ENCODE measurements around the gene LGALS3BP.

Gene LGALS3BP

GRCh38 chr17:78929908-78930775, 49.6 kb downstream of the LGALS3BP start:
- Histone ChIP-seq H3K27me3 (replicated peaks) (no peaks in the 10 kb centered on the region), H3K4me3 (ENCODE audit: low read depth, low read length) (no peak overlapping the region), H3K36me3 (replicated peaks) (no peaks in the 10 kb centered on the region), H3K27ac (no peak overlapping the region)
- TF ChIP-seq CTCF (IDR thresholded peaks at IDR 0.05; ENCODE audit: low read depth, low read length, missing control alignments): no peak
- in situ Hi-C loops (cut with HindIII; ENCODE audit: low pct_ligation_motif_present, low sequenced_read_pairs): no loop called here
- no peak for DNase-seq

DNA sequence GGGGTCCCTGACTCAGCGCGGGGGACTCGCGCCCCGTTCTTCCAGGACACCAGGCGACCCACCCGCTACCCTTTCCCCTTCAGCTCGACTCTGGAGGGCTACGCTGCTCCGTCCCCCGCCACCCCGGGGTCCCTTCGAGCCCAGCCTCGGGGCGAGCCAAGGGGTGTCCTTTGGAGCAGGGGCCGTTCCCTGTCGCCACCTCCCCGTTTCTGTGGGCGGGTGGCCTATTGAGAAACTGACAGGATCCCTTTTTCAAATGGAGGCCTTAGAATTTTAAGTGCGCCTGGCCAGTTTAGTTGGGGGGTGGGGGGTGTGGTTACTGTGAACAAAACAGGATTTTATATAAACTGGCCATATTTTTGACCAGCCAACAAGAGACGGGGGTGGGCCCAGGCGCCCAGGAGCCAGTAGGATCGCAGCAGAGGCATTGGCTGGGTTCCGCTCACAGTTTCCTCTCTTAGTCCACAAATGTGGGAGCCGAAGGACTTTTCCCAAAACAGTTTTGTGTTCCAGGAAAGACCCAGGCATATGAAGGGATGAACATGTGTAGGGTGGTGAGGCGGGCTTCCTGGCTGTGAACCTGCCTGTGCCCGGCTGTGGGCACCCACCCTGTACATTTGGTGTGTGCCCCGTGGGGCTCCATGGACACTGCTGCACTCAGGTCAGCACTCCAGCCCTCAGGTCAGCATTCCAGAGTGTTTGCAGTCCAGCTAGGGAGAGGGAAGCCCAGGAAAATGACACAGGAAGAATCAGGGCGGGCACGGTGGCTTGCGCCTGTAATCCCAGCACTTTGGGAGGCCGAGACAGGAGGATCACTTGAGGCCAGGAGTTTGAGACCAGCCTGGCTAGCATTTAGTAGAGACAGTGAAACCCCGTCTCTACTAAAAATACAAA, 53.8 kb downstream of the LGALS3BP start:
- Histone ChIP-seq H3K36me3 (replicated peaks) (no peaks in the 10 kb centered on the region), H3K4me3 (ENCODE audit: low read depth, low read length) (peak overlapping the region; percentile 61), H3K27ac (peak overlapping the region; percentile 35), H3K27me3 (replicated peaks) (no peaks in the 10 kb centered on the region)
- no peak for TF ChIP-seq CTCF (IDR thresholded peaks at IDR 0.05; ENCODE audit: low read depth, low read length, missing control alignments)
- in situ Hi-C loops (cut with HindIII; ENCODE audit: low pct_ligation_motif_present, low sequenced_read_pairs): no loop called here
- DNase-seq: peak; percentile 86

GRCh38 chr17:78925234-78925633, 54.5 kb downstream of the LGALS3BP start, which contains the start of gene TIMP2:
Gene TIMP2, minus strand, starts transcription at chr17:78925387. Its CDS starts 299 bp downstream, at chr17:78925088.
- peak; percentile 26 for TF ChIP-seq CTCF (IDR thresholded peaks at IDR 0.05; ENCODE audit: low read depth, low read length, missing control alignments)
- Histone ChIP-seq H3K27me3 (replicated peaks) (no peaks in the 10 kb centered on the region), H3K27ac (peak within 1 kb of the TSS; percentile 35), H3K4me3 (ENCODE audit: low read depth, low read length) (peak within 1 kb of the TSS; percentile 85), H3K36me3 (replicated peaks) (no peaks in the 10 kb centered on the region)
- DNase-seq: peak; percentile 75
- in situ Hi-C loops (cut with HindIII; ENCODE audit: low pct_ligation_motif_present, low sequenced_read_pairs): no loop called here

- no peaks in the 10 kb centered on the region for H3K27me3 ChIP-seq (replicated peaks)
- in situ Hi-C loops (cut with HindIII; ENCODE audit: low pct_ligation_motif_present, low sequenced_read_pairs): no loop called here
- H3K4me3 ChIP-seq (ENCODE audit: low read depth, low read length): peak overlapping the region; percentile 85
- no peaks in the 10 kb centered on the region for H3K36me3 ChIP-seq (replicated peaks)
- no peak for TF ChIP-seq CTCF (IDR thresholded peaks at IDR 0.05; ENCODE audit: low read depth, low read length, missing control alignments)
- no peak overlapping the region for H3K27ac ChIP-seq
- DNase-seq: no peak
These were observed 55.1 kb downstream of the LGALS3BP start for GRCh38 chr17:78924481-78925151.

DNA sequence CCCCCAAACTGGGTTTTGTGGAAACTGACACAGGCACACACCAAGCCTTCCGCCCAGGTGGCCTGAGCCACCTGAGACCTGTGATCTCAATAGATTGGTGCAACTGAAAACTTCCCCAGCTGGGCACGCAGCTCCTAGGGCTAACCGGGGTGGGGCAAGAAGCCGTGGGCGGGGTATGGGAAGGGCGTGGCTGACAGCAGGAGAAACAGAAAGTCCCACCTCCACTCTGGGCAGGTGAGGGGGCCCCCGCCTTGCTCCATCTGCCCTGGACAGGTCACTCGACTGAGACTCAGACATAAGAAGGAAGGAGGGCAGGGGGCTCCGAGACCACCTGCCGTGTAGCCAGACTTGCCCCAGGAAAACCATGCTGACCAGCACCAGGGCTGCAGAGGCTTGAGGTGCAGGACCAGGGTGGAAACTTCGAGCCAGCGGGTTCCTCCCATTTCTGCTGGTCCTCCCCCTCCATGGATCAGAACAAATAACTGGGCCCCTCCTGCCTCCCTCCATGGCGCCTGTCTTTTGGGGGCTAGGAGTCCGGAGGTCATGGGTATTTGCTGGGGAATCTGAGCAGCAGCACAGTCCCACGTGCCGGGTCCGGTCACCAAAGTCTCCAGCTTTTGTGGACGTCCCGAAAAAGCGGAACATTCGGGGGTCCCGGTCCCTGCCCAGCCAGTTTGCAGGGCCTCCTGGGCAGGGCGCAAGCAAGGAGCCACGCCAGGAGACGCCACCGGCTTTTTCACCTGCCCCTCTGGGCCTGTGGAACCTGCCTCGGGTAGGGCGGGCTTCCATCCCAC, 55.9 kb downstream of the LGALS3BP start:
- no peak for TF ChIP-seq CTCF (IDR thresholded peaks at IDR 0.05; ENCODE audit: low read depth, low read length, missing control alignments)
- no peak for DNase-seq
- no peaks in the 10 kb centered on the region for H3K36me3 ChIP-seq (replicated peaks)
- in situ Hi-C loops (cut with HindIII; ENCODE audit: low pct_ligation_motif_present, low sequenced_read_pairs): no loop called here
- no peaks in the 10 kb centered on the region for H3K27me3 ChIP-seq (replicated peaks)
- no peak overlapping the region for H3K27ac ChIP-seq
- H3K4me3 ChIP-seq (ENCODE audit: low read depth, low read length): peak overlapping the region; percentile 85
